Measurements from ENCODE around the gene SLC39A9.

SLC39A9 gene

GRCh38 chr14:69504775-69505174, 106.3 kb downstream of the SLC39A9 start:
- DNase-seq (ENCODE audit: low spot score) = no peak

- DNase-seq (ENCODE audit: low spot score) = no peak
These were observed 107.1 kb downstream of the SLC39A9 start for GRCh38 chr14:69505338-69506240.

DNA sequence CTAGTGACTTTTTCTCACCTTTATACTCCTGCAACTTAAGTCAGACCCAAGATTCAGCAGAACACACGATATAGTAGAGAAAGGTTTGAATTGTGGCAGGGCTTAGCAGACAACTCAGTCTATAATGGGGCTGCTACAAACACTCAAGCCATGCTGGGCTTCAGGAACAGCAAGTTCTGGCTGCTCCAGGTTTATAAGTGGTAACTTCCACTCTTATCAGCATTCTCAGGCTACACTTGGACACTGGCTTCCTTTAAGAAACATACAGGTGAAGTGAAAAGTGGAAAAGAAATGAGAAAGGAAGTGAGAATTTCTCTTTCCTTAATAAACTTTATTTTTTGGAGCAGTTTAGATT, 107.7 kb downstream of the SLC39A9 start:
- DNase-seq (ENCODE audit: low spot score) = no peak

Data from activated CD4-positive, alpha-beta T cell treated with anti-CD3 and anti-CD28 coated beads, Interleukin-2, Interleukin-4, amounts not matched to agents 100 ng/mL and 50 ng/mL, durations not matched to agents 16 hours and 8 hours (primary cell).